Measurements from ENCODE around the gene CACNA1E.

DNA sequence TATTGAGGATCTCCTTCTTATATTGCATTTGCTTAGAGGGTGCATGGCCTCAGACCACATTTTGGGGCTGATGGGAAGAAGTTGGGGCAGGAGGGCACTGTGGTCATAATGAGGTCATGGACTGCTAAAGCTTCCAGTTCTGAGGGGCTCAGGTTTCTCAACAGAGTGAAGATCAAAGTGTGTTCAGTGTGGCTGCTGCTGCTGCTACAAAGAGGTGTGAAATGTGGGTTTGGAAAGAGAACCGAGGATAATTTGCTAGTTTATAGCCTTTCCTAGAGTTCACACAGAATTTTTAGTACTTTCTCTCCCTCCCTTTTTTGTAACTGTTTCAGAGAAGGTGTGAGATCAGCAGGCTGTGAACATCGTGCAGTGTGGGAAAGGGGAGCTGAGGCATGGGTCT, 73.3 kb downstream of the CACNA1E start:
- TF ChIP-seq ZNF776 (CRISPR knock-in tag; IDR thresholded peaks at IDR 0.05) (no peak), FOXK2 (IDR thresholded peaks at IDR 0.05) (no peak), NFIC (IDR thresholded peaks at IDR 0.05; ENCODE audit: low read length) (no peak), SMAD1 (CRISPR knock-in tag; IDR thresholded peaks at IDR 0.05; ENCODE audit: borderline replicate concordance, low read depth) (no peak)

Measured in HepG2 (cell line).